ENCODE data around the gene CA10.

CA10 gene

GRCh38 chr17:51767287-51767686 lies 391.2 kb downstream of the CA10 start:
- DNase-seq (ENCODE audit: low read depth in 2 of 2), result no peak

GRCh38 chr17:51765282-51766135 lies 393.0 kb downstream of the CA10 start:
- DNase-seq (ENCODE audit: low read depth in 2 of 2), result no peak

GRCh38 chr17:51764387-51764971 lies 394.0 kb downstream of the CA10 start:
- DNase-seq (ENCODE audit: low read depth in 2 of 2), result peak in 1 of 2 donors; percentile 5

GRCh38 chr17:51763058-51763457 lies 395.5 kb downstream of the CA10 start:
- no peak for DNase-seq (ENCODE audit: low read depth in 2 of 2)

GRCh38 chr17:51761105-51761504 lies 397.4 kb downstream of the CA10 start:
- no peak for DNase-seq (ENCODE audit: low read depth in 2 of 2)

- DNase-seq (ENCODE audit: low read depth in 2 of 2), result no peak
These were observed 399.3 kb downstream of the CA10 start for GRCh38 chr17:51759260-51759659.

- DNase-seq (ENCODE audit: low read depth in 2 of 2), result no peak
These were observed 407.4 kb downstream of the CA10 start for GRCh38 chr17:51751072-51751471.

GRCh38 chr17:51748749-51749604 lies 409.5 kb downstream of the CA10 start:
- DNase-seq (ENCODE audit: low read depth in 2 of 2), result no peak

GRCh38 chr17:51746421-51746820 lies 412.1 kb downstream of the CA10 start:
- no peak for DNase-seq (ENCODE audit: low read depth in 2 of 2)

GRCh38 chr17:51745993-51746392 lies 412.5 kb downstream of the CA10 start:
- DNase-seq (ENCODE audit: low read depth in 2 of 2), result no peak

- no peak for DNase-seq (ENCODE audit: low read depth in 2 of 2)
These were observed 415.0 kb downstream of the CA10 start for GRCh38 chr17:51743477-51743876.

- no peak for DNase-seq (ENCODE audit: low read depth in 2 of 2)
These were observed 415.9 kb downstream of the CA10 start for GRCh38 chr17:51742571-51742970.

GRCh38 chr17:51741458-51741857 lies 417.1 kb downstream of the CA10 start:
- no peak for DNase-seq (ENCODE audit: low read depth in 2 of 2)

- no peak for DNase-seq (ENCODE audit: low read depth in 2 of 2)
These were observed 418.0 kb downstream of the CA10 start for GRCh38 chr17:51740531-51740930.

- no peak for DNase-seq (ENCODE audit: low read depth in 2 of 2)
These were observed 419.1 kb downstream of the CA10 start for GRCh38 chr17:51739245-51739886.

GRCh38 chr17:51736356-51736755 lies 422.2 kb downstream of the CA10 start:
- DNase-seq (ENCODE audit: low read depth in 2 of 2), result no peak

- no peak for DNase-seq (ENCODE audit: low read depth in 2 of 2)
These were observed 423.5 kb downstream of the CA10 start for GRCh38 chr17:51734976-51735375.

- no peak for DNase-seq (ENCODE audit: low read depth in 2 of 2)
These were observed 424.1 kb downstream of the CA10 start for GRCh38 chr17:51734462-51734861.

- DNase-seq (ENCODE audit: low read depth in 2 of 2), result no peak
These were observed 425.3 kb downstream of the CA10 start for GRCh38 chr17:51733166-51733565.

GRCh38 chr17:51731941-51732722 lies 426.4 kb downstream of the CA10 start:
- no peak for DNase-seq (ENCODE audit: low read depth in 2 of 2)
